Muscle layer of duodenum (tissue), 2 donors: ENCODE measurements around the gene MYO3B.

ENCODE experiments used
- H3K27ac ChIP-seq: one replicate; pipeline ENCODE4 v1.7.0; 2013; ENCODE audit warnings: mild to moderate bottlenecking, low read length
- H3K27me3 ChIP-seq: one replicate; pipeline ENCODE4 v1.7.0; 2013; ENCODE audit warnings: low read depth, mild to moderate bottlenecking, control low read depth, low read length
- H3K36me3 ChIP-seq, 2 donors: one replicate each; pipeline ENCODE4 v1.7.0; 2013; ENCODE audit warnings: low read length in 2 of 2, control low read depth in 1 of 2, mild to moderate bottlenecking in 1 of 2; ENCODE audit not compliant: insufficient read depth in 2 of 2, control insufficient read depth in 1 of 2
- H3K4me1 ChIP-seq, 2 donors: one replicate each; pipeline ENCODE4 v1.7.0; 2013; ENCODE audit warnings: low read length in 2 of 2, mild to moderate bottlenecking in 2 of 2, control low read depth in 1 of 2, moderate library complexity in 1 of 2; ENCODE audit not compliant: insufficient read depth in 2 of 2, control insufficient read depth in 1 of 2
- H3K4me3 ChIP-seq, 2 donors: one replicate each; pipeline ENCODE4 v1.7.0; 2013; ENCODE audit warnings: low read length in 2 of 2, low read depth in 1 of 2, mild to moderate bottlenecking in 1 of 2
- H3K9me3 ChIP-seq, 2 donors: one replicate each; pipeline ENCODE4 v1.7.0; 2013; ENCODE audit warnings: low read length in 2 of 2, control low read depth in 1 of 2, mild to moderate bottlenecking in 1 of 2; ENCODE audit not compliant: control insufficient read depth in 1 of 2
- donor health status: healthy.

The MYO3B gene

GRCh38 chr2:170679607-170680079, 501.7 kb downstream of the MYO3B start:
- Histone ChIP-seq H3K4me3 (no peak overlapping the region), H3K27ac (no peak overlapping the region), H3K9me3 (no peaks in the 10 kb centered on the region), H3K27me3 (no peaks in the 10 kb centered on the region), H3K36me3 (no peaks in the 10 kb centered on the region), H3K4me1 (peaks cover 0 to 7% of the 10 kb centered on the region in 2 donors)

GRCh38 chr2:170680172-170680941, 502.4 kb downstream of the MYO3B start:
- no peak overlapping the region for H3K4me3 ChIP-seq
- peaks cover 0 to 7% of the 10 kb centered on the region in 2 donors for H3K4me1 ChIP-seq
- no peaks in the 10 kb centered on the region for H3K9me3 ChIP-seq
- H3K36me3 ChIP-seq, result no peaks in the 10 kb centered on the region
- H3K27me3 ChIP-seq, result no peaks in the 10 kb centered on the region
- no peak overlapping the region for H3K27ac ChIP-seq

- Histone ChIP-seq H3K4me1 (peaks cover 0 to 7% of the 10 kb centered on the region in 2 donors), H3K9me3 (no peaks in the 10 kb centered on the region), H3K4me3 (no peak overlapping the region), H3K36me3 (no peaks in the 10 kb centered on the region), H3K27ac (no peak overlapping the region), H3K27me3 (no peaks in the 10 kb centered on the region)
These were observed 503.4 kb downstream of the MYO3B start for GRCh38 chr2:170681311-170681710.

GRCh38 chr2:170685591-170685990, 507.6 kb downstream of the MYO3B start:
- Histone ChIP-seq H3K27ac (no peak overlapping the region), H3K36me3 (no peaks in the 10 kb centered on the region), H3K27me3 (no peaks in the 10 kb centered on the region), H3K4me3 (no peak overlapping the region), H3K4me1 (no peaks in the 10 kb centered on the region), H3K9me3 (no peaks in the 10 kb centered on the region)

- Histone ChIP-seq H3K4me3 (no peak overlapping the region), H3K27me3 (no peaks in the 10 kb centered on the region), H3K27ac (no peak overlapping the region), H3K36me3 (no peaks in the 10 kb centered on the region), H3K4me1 (no peaks in the 10 kb centered on the region), H3K9me3 (no peaks in the 10 kb centered on the region)
These were observed 511.5 kb downstream of the MYO3B start for GRCh38 chr2:170689481-170689880.

- Histone ChIP-seq H3K9me3 (no peaks in the 10 kb centered on the region), H3K27ac (no peak overlapping the region), H3K4me3 (no peak overlapping the region), H3K4me1 (no peaks in the 10 kb centered on the region), H3K36me3 (no peaks in the 10 kb centered on the region), H3K27me3 (no peaks in the 10 kb centered on the region)
These were observed 512.7 kb downstream of the MYO3B start for GRCh38 chr2:170690640-170691039.

- no peaks in the 10 kb centered on the region for H3K36me3 ChIP-seq
- no peak overlapping the region for H3K27ac ChIP-seq
- no peak overlapping the region for H3K4me3 ChIP-seq
- H3K9me3 ChIP-seq, result no peaks in the 10 kb centered on the region
- no peaks in the 10 kb centered on the region for H3K27me3 ChIP-seq
- H3K4me1 ChIP-seq, result no peaks in the 10 kb centered on the region
These were observed 516.4 kb downstream of the MYO3B start for GRCh38 chr2:170694316-170694715.

GRCh38 chr2:170695521-170696410, 517.8 kb downstream of the MYO3B start:
- Histone ChIP-seq H3K27me3 (no peaks in the 10 kb centered on the region), H3K27ac (no peak overlapping the region), H3K4me3 (no peak overlapping the region), H3K36me3 (no peaks in the 10 kb centered on the region), H3K4me1 (no peaks in the 10 kb centered on the region), H3K9me3 (no peaks in the 10 kb centered on the region)

- no peaks in the 10 kb centered on the region for H3K4me1 ChIP-seq
- H3K27me3 ChIP-seq, result no peaks in the 10 kb centered on the region
- H3K9me3 ChIP-seq, result no peaks in the 10 kb centered on the region
- H3K27ac ChIP-seq, result no peak overlapping the region
- H3K4me3 ChIP-seq, result no peak overlapping the region
- H3K36me3 ChIP-seq, result no peaks in the 10 kb centered on the region
These were observed 519.0 kb downstream of the MYO3B start for GRCh38 chr2:170696948-170697347.

- Histone ChIP-seq H3K36me3 (no peaks in the 10 kb centered on the region), H3K27ac (no peak overlapping the region), H3K9me3 (peaks cover 0 to 3% of the 10 kb centered on the region in 2 donors), H3K4me3 (no peak overlapping the region), H3K4me1 (no peaks in the 10 kb centered on the region), H3K27me3 (no peaks in the 10 kb centered on the region)
These were observed 523.1 kb downstream of the MYO3B start for GRCh38 chr2:170701011-170701410.

- Histone ChIP-seq H3K9me3 (peaks cover 0 to 3% of the 10 kb centered on the region in 2 donors), H3K27ac (no peak overlapping the region), H3K36me3 (no peaks in the 10 kb centered on the region), H3K4me3 (no peak overlapping the region), H3K4me1 (no peaks in the 10 kb centered on the region), H3K27me3 (no peaks in the 10 kb centered on the region)
These were observed 526.0 kb downstream of the MYO3B start for GRCh38 chr2:170703776-170704476.
